DND-41 (cell line): Measurements from ENCODE around the gene C10orf88.

Experiments used
- EZH2 ChIP-seq: IDR thresholded peaks from 3 replicates; pipeline ENCODE4 v1.6.1; 2012; ENCODE audit warnings: borderline replicate concordance, low read depth, mild to moderate bottlenecking, moderate library complexity, low read length, inconsistent platforms; ENCODE audit not compliant: severe bottlenecking
- TF ChIP-seq, protein P1 (sequence below): IDR thresholded peaks from 2 replicates; pipeline ENCODE4 v1.5.1; 2012; ENCODE audit warnings: borderline replicate concordance, low read length, moderate library complexity, mild to moderate bottlenecking; ENCODE audit not compliant: poor library complexity, severe bottlenecking; ENCODE audit errors: extremely low read depth

DNA sequence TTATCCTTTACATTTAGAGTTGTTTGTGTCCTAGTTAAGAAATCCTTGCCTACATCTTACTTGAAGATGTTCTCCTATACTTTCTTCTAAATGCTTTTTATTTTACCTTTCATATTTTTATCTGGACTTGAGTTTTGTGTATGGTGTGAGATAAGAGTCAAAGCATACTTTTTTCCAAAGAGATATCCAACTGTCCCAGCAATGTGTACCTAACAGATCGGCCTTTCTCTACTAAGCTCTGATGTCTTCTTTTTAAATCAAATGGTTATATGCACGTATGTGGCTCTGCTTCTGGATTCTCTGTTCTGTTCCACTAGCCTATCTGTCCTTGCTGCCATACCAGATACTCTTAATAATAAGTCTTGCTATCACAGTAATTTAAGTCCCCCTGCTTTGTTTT, 47.3 kb upstream of the C10orf88 start:
- TF ChIP-seq EZH2, result no peak
- TF ChIP-seq, protein P1, sequence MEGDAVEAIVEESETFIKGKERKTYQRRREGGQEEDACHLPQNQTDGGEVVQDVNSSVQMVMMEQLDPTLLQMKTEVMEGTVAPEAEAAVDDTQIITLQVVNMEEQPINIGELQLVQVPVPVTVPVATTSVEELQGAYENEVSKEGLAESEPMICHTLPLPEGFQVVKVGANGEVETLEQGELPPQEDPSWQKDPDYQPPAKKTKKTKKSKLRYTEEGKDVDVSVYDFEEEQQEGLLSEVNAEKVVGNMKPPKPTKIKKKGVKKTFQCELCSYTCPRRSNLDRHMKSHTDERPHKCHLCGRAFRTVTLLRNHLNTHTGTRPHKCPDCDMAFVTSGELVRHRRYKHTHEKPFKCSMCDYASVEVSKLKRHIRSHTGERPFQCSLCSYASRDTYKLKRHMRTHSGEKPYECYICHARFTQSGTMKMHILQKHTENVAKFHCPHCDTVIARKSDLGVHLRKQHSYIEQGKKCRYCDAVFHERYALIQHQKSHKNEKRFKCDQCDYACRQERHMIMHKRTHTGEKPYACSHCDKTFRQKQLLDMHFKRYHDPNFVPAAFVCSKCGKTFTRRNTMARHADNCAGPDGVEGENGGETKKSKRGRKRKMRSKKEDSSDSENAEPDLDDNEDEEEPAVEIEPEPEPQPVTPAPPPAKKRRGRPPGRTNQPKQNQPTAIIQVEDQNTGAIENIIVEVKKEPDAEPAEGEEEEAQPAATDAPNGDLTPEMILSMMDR, result no peak
